Thoracic aorta (tissue), 2 donors: Measurements from ENCODE around the gene KCNAB1. TPM values are rescaled to one million over a fixed set of nuclear protein-coding genes. Genes with fewer than 3 reads are reported as not detected.

Experiments
- ATAC-seq: fragments of 150-250 bp; one replicate; pipeline ENCODE4 v1.8.0; 2017; ENCODE audit warnings: low read depth; ENCODE audit not compliant: insufficient number of reproducible peaks, low FRiP score
- DNase-seq: peaks from one replicate; pipeline ENCODE4 v3.0.0-alpha.2; 2020; ENCODE audit warnings: low spot score
- H3K27ac ChIP-seq, 2 donors: fragments of 200-600 bp; sonication (generic); 1 replicate in 1 of 2; 2 replicates in 1 of 2; pipeline ENCODE4 v1.5.1; 2016; ENCODE audit warnings: mild to moderate bottlenecking in 2 of 2, moderate library complexity in 2 of 2
- H3K27me3 ChIP-seq: fragments of 200-600 bp; sonication (generic); replicated peaks from 2 replicates; pipeline ENCODE4 v1.6.0; 2016; ENCODE audit warnings: mild to moderate bottlenecking; ENCODE audit not compliant: insufficient read depth
- H3K36me3 ChIP-seq: fragments of 200-600 bp; sonication (generic); one replicate; pipeline ENCODE4 v1.5.1; 2016
- H3K4me1 ChIP-seq, 2 donors: fragments of 200-600 bp; sonication (generic); 1 replicate in 1 of 2; 2 replicates in 1 of 2; pipeline versions ENCODE4 v1.5.1 to v1.6.0; 2016; ENCODE audit warnings: low read depth in 2 of 2, mild to moderate bottlenecking in 1 of 2; ENCODE audit not compliant: control insufficient read depth in 1 of 2
- H3K4me3 ChIP-seq: fragments of 200-600 bp; sonication (generic); 2 replicates; pipeline ENCODE4 v1.5.1; 2016; ENCODE audit warnings: mild to moderate bottlenecking
- H3K9me3 ChIP-seq: fragments of 200-600 bp; sonication (generic); 2 replicates; pipeline ENCODE4 v1.5.1; 2016
- total RNA-seq, 2 donors: library from RNA; depleted of rRNA; stranded (reverse); fragments of >200 nt; gene quantifications; one replicate each; pipeline versions ENCODE4 v1.1.0 to v1.2.3, GENCODE V29; 2016
- TF ChIP-seq, protein P1 (sequence below): fragments of 200-600 bp; sonication (generic); IDR thresholded peaks from one replicate; pipeline ENCODE4 v1.5.1; 2019; ENCODE audit warnings: antibody characterized with exemption

The KCNAB1 gene
- total RNA-seq, 2 donors from 2014 or later = 12.2 to 14.2 TPM

- Histone ChIP-seq H3K27ac (no peak overlapping the region), H3K4me3 (no peak overlapping the region), H3K27me3 (no peaks in the 10 kb centered on the region), H3K4me1 (peaks cover 19 to 39% of the 10 kb centered on the region in 2 donors), H3K36me3 (no peaks in the 10 kb centered on the region), H3K9me3 (no peaks in the 10 kb centered on the region)
- ATAC-seq (no peak), DNase-seq (no peak)
- TF ChIP-seq, protein P1, sequence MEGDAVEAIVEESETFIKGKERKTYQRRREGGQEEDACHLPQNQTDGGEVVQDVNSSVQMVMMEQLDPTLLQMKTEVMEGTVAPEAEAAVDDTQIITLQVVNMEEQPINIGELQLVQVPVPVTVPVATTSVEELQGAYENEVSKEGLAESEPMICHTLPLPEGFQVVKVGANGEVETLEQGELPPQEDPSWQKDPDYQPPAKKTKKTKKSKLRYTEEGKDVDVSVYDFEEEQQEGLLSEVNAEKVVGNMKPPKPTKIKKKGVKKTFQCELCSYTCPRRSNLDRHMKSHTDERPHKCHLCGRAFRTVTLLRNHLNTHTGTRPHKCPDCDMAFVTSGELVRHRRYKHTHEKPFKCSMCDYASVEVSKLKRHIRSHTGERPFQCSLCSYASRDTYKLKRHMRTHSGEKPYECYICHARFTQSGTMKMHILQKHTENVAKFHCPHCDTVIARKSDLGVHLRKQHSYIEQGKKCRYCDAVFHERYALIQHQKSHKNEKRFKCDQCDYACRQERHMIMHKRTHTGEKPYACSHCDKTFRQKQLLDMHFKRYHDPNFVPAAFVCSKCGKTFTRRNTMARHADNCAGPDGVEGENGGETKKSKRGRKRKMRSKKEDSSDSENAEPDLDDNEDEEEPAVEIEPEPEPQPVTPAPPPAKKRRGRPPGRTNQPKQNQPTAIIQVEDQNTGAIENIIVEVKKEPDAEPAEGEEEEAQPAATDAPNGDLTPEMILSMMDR = no peak
Observed at GRCh38 chr3:156298014-156298413, 177.6 kb downstream of the KCNAB1 start.

GRCh38 chr3:156298938-156299337, 178.6 kb downstream of the KCNAB1 start:
- TF ChIP-seq, protein P1 = no peak
- no peak overlapping the region for H3K27ac ChIP-seq
- no peaks in the 10 kb centered on the region for H3K27me3 ChIP-seq
- no peaks in the 10 kb centered on the region for H3K36me3 ChIP-seq
- DNase-seq (no peak), ATAC-seq (no peak)
- H3K4me1 ChIP-seq = peaks cover 28 to 49% of the 10 kb centered on the region in 2 donors
- no peak overlapping the region for H3K4me3 ChIP-seq
- H3K9me3 ChIP-seq = no peaks in the 10 kb centered on the region

DNA sequence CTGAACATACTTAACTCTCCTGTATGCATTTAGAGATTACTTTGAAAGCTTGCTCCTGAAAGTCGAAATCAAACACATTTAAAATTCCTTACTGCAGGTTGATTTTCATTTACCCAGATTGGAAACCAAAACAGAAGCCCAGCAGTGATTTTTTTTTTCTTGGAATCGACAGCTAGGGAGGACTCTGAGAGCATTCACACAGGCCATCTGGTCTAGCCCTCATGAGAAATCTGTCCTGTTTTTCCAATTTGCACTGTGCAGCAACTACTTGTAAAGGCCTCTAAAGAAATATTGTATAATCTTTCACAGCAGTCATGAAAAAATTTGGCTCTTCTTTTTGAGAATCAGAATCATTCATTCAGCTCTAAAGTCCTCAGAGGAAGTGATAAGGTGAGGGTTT, 179.2 kb downstream of the KCNAB1 start:
- no peaks in the 10 kb centered on the region for H3K36me3 ChIP-seq
- DNase-seq (no peak), ATAC-seq (no peak)
- H3K27ac ChIP-seq = no peak overlapping the region
- TF ChIP-seq, protein P1 = no peak
- H3K4me3 ChIP-seq = no peak overlapping the region
- no peaks in the 10 kb centered on the region for H3K9me3 ChIP-seq
- H3K4me1 ChIP-seq = peaks cover 32 to 55% of the 10 kb centered on the region in 2 donors
- no peaks in the 10 kb centered on the region for H3K27me3 ChIP-seq

- no peaks in the 10 kb centered on the region for H3K9me3 ChIP-seq
- no peak overlapping the region for H3K27ac ChIP-seq
- peaks cover 37 to 63% of the 10 kb centered on the region in 2 donors for H3K4me1 ChIP-seq
- DNase-seq = no peak
- H3K4me3 ChIP-seq = no peak overlapping the region
- ATAC-seq = no peak
- no peaks in the 10 kb centered on the region for H3K27me3 ChIP-seq
- no peaks in the 10 kb centered on the region for H3K36me3 ChIP-seq
- TF ChIP-seq, protein P1 = no peak
Observed at GRCh38 chr3:156300371-156300770, 180.0 kb downstream of the KCNAB1 start.

DNA sequence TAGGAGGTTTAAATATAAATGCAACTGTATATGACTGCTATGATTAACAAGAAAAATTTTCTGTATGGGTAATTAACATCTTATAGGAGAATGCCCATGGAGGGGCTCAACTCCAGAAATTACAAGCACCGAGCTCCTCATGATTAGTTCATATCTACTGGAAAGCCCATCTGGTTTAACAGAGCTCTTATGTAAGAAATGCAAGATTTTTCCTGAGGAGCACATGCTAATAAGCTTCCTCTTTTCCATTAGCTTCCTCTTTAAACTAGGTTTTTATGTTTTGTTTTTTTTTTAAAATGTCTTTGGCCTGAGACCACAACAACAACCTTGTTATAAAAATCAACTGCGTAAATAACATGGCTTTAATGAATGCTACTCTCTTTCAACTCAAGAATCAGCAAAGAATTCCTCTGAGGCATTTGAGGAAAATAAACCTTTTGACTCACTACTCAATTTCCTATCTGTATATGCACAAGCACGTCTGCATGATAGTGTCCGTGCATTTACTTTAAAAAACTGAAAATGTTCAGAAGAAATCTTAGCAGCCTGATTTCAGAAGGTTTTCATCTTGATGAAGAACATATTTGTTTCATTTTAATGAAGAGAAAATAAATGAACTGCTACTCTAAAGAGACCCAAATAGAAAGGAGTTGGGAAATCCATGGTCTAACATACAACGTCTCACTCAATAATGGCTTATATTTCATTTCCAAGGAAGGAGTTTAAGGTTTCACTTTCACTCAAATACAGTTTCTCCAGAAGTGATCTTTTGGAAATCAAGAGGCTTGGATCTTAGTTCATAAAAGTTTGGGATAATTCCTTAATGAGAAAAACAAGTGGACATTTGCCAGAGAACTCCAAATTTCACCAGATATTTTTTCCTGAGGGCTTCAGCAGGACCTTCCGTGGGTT, 180.8 kb downstream of the KCNAB1 start:
- H3K4me1 ChIP-seq = peaks cover 37 to 64% of the 10 kb centered on the region in 2 donors
- H3K27ac ChIP-seq = peak overlapping the region in 1 of 2 donors; percentile 28

More for the DNA sequence above, 180.8 kb downstream of the KCNAB1 start:
- Histone ChIP-seq H3K4me3 (peak overlapping the region; percentile 22), H3K9me3 (no peaks in the 10 kb centered on the region), H3K36me3 (no peaks in the 10 kb centered on the region), H3K27me3 (no peaks in the 10 kb centered on the region)
- DNase-seq = no peak
- TF ChIP-seq, protein P1 = no peak
- no peak for ATAC-seq
